Activated naive CD8-positive, alpha-beta T cell treated with anti-CD3 and anti-CD28 coated beads, Interleukin-2, amount 50 U/mL, for 16 hours (primary cell): ENCODE data around the gene CCDC77.

Experiments
- DNase-seq: peaks from one replicate; pipeline ENCODE4 v3.0.0-alpha.2; 2020; ENCODE audit warnings: low read depth, low spot score

The CCDC77 gene

DNA sequence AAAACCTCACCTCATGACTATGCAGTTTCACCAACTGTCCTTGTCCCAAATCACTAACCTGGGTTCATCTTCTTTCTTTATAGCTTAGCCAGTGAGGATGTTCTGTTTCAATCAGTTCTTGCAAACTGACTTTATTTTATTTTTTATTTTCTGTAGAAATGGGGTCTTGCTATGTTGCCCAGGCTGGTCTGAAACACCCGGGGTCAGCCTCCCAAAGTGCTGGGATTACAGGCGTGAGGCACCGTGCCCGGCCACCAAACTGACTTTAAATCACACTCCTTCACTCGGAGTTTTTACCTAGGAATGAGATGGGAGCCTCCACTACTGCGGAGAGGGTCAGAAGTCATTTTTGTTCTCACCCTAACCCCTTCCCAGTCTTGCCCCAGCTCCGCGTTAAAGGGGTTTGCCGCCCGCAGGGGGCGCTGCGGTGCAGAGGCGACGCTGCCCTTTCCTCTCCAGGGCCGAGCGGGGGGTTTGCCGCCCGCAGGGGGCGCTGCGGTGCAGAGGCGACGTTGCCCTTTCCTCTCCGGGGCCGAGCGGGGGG lies 51.3 kb downstream of the CCDC77 start:
- no peak for DNase-seq

DNA sequence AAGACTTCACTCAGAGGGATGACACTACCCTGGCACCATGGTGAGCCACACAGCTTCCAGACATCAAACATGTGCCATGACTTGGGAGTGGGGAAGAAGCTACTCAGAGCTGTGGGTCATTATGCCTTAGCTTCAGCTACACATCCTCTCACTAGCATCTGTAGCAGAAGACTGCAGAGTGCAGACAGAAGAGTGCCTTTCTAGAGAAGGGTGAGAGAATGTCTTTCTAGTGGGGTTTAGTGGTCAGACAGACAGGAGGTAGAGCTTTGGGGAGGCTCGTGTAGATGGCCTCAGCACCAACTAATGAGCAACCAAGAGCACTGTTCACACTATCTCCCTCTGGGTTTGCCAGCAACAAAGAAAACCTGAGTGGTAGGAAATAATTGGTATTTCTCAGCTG lies 53.4 kb downstream of the CCDC77 start:
- no peak for DNase-seq

GRCh38 chr12:455821-456220 lies 54.4 kb downstream of the CCDC77 start:
- DNase-seq: no peak

DNA sequence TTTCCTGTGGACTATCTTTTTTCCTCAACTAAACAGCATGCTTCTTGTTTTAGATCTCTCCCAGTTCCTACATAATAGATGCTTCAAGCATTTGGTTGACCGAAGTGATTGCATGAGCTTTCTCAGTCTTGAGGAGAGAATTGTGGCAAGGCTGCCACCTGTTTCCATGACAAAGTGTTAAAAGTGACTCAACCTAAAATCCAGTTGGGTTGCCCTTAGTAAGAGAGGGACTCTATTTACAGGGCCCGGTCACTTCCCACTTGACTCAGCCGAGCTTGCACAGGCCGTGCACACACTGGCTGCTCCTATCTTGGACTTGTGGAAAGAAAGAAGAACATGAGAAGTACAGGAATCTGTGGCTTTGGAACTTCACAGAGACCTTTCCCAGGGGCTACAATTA lies 56.2 kb downstream of the CCDC77 start:
- no peak for DNase-seq

- DNase-seq: no peak
Measured at GRCh38 chr12:459050-459429, 57.6 kb downstream of the CCDC77 start.

- no peak for DNase-seq
Measured at GRCh38 chr12:459430-460258, 58.2 kb downstream of the CCDC77 start, which contains the start of gene B4GALNT3. TSS of gene B4GALNT3 (plus strand) at chr12:459939. CDS start at chr12:460377, 438 bp downstream.

DNA sequence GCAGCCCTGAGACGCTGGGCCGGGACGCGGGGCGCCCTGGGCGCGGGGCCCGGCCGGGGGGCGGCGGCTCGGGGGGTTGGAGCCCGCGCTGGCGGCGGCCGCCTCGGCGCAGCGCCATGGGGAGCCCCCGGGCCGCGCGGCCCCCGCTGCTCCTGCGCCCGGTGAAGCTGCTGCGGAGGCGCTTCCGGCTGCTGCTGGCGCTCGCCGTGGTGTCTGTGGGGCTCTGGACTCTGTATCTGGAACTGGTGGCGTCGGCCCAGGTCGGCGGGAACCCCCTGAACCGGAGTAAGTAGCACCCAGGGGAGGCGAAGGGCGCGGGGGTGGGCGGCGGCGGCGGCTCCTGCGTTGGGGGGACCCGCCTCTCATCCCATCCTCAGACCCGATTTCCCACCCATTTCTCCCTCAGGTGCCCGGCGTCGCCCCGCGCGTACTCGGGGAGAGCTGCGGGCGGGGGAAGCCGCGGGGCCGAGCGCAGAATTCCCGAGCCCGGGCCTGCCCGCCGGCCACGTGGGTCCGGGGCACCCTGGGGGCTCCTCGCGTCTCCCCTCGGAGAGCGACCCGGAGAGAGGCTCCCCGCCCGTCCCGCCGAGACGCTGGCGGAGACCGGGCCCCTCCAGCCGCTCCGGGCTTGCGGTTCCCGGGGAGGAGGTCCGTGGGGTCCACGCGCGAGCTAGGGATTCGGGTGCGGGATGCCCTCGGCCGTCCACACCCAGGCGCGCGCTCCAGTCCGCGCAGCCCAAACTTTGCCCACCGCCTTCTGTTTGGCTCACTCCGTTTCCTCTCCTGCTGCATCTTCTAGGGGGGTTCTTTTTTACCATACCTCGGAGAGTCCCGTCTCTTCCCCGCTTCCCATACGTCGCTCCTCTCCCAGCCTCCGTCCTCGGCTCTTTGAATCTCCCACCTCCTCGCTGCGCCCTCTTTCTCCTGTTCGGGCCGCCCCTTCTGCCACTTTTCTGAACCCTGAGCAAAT lies 59.1 kb downstream of the CCDC77 start:
- no peak for DNase-seq

DNA sequence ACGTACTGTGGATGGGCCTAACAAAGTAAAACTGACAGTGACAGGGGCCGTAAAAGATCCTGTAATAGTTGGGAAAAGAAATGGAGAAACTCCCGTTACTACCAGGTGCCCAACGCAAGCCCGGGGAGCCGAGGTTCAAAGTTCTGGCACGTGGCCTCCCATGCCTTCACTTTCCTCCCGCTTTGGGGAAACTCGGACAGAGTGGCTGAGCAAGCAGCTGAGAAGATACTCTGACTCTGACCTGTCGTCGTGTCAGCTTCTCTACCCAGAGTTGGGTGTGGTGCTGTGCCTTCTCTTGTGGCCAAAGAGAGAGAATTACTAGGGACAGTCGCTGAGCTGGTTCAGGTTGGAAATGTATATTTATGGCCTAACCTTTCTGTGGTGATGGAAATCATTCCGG lies 60.0 kb downstream of the CCDC77 start:
- DNase-seq: no peak

- no peak for DNase-seq
Measured at GRCh38 chr12:462936-463705, 61.7 kb downstream of the CCDC77 start.

GRCh38 chr12:464484-465267 lies 63.2 kb downstream of the CCDC77 start:
- no peak for DNase-seq

- no peak for DNase-seq
Measured at GRCh38 chr12:466039-466438, 64.6 kb downstream of the CCDC77 start.

DNA sequence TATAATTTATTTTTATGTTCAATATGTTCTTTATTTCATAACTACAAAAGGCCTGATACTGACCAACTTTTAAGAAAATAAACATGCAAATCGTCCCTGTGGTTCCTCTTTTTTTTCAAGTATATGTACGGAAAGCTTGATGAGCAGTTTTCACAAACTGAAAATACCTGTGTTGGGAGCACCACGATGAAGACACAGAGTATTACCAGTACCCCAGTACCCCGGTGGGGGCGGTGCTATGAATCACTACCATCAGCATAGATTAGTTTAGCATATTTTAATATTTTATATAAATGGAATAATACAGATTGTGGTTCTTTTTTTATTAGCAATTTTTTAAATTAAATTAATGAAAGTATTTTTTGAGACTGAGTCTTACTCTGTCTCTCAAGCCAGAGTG lies 65.3 kb downstream of the CCDC77 start:
- DNase-seq: no peak

GRCh38 chr12:467591-467990 lies 66.1 kb downstream of the CCDC77 start:
- no peak for DNase-seq

DNA sequence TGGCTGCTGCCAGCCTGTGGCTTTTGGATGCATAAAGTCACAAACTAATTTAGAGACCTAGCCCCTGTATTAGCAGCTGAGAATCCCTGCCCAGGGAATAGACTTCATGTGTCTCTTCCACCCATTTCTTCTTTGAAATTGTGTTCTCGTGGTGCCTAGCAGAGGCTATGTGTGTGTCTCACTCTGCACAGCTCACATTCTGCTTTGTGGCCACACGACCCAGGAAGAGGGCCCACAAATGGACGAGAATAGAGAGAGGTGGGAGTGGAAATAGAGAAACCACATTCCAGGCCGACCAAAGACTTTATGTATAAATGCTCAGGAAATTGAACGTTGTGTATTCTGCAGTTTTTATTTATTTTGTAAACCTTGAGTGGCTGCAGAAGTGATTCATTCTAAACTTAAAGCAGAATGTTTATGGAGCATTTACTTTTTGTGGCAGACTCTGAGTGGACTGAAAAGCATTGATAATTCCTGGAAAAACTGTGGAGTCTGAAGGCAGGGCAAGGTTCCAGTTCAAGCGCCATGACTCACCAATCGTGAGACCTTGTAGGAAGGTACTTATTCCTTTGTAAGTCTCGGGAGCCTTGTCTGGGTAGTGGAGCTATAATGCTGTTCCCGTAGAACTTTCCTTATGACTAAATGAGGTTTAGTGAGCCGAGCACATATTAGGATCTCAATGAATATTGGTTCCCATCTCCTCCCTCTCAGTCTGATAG lies 67.4 kb downstream of the CCDC77 start:
- DNase-seq: no peak

DNA sequence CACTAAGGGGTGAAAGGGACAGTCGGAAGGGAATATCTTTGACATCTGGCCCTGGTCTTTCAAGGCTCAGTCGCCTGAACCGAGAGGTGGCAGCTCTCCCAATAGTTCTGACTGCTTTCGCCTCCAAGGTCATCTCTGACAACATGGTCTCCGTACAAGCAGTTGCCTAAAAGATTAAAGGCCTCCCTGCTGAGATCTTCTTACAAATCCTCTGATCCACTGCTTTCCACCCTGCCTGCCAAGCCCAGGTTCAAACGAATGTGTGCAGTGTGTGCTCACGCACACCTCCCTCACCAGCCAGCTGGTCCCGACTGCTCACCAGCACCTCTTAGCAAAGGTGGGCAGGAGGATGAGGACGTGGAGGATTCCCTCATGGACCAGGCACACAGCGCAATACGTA lies 68.7 kb downstream of the CCDC77 start:
- DNase-seq: no peak

DNA sequence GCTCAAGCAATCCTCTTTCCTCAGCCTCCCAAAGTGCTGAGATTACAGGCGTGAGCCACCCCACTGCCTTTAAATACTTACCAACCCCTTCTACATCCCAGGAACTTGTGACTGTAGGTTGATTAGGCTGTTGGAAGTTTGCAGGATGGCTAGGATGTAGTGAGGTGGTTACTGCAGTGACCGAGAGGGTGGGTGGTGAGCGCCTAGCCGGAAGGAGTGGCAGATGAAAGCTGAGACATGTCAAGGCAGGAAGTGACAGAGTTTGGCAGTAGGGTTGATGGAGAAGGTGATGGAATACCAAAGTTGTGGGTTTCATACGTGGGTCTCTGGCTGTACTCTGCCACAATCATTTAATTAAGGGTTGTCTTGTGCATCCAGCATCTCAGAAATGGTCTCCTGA lies 71.8 kb downstream of the CCDC77 start:
- DNase-seq: no peak

DNA sequence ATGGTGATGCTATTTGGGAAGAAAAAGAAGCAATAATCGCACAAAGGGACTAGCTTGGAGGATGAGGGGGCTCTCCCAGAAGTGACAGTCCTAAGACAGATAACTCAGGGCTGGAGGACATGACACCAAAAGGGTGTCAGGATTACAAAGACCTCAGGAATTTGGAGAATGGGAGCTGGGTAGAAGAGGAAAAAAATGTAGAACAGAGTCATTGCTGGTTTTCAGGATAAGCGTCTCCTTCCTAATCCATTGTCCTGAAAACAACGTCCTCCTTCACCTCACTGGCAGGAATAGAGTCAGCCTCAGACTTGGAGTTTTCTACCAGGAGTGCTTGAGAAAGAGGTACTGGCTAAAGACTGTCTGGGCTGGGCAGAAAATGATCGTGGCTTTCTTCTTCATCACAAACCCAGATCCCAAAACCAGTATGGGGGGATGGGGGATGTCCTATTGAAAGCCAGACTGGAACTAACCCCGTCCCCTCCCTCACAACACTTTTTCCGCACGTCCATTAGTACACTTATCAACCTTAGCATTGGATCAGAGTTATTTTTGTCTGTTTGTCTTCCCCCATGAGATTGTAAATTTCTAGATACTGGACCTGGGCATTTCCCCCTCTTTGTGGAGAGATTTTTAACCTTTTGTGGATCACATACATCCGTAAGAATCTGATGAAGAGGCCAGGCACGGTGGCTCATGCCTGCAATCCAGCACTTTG lies 72.6 kb downstream of the CCDC77 start:
- DNase-seq: no peak

- no peak for DNase-seq
Measured at GRCh38 chr12:475286-475685, 73.8 kb downstream of the CCDC77 start.

GRCh38 chr12:479161-479560 lies 77.7 kb downstream of the CCDC77 start:
- no peak for DNase-seq
